ENCODE data around the gene SH2D7.
A peak's percentile ranks its signal among the peaks of the same experiment; 100 is the strongest.

Gene SH2D7

DNA sequence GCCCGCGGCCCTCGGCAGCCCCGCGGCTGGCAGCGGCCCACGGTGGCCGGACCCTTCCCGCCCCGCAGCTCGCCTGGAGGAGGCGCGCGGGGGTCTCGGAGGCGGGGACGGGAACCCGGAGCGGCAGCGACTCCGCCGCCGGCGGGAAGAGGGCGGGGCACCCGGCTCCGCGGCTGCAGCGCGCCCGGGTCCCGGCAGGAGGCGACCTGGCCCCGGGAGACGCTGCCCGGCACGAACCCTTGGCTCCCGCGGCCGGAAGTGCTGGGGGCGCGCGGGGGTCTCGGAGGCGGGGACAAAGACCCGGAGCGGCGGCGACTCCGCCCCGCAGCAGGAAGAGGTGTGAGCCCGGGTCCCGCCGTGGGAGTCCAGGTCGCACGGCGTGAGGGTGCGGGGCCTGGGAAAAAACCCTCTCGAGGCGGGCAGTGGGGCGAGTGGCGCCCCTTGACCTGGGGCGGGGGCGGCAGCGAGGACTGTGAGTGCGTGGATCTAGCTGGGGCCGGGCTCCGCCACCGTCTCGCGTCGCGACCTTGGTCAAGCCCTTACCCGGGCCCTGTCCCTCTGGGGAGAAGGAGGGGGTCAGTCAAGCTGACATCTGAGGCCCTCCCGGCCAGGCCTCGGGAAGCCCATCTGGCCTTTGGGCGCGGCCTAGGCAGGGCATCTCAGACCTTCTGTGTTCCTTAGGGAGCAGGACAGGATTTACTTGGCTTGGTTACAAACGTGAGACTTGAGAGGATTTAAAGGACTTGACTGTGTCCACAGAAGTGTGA is 39.1 kb downstream of the SH2D7 start, which contains the start of gene CIB2:
TSS of gene CIB2 (minus strand) at position 151 of the 767 bp plus-strand sequence. CDS start 230 bp downstream, outside the sequence.
- peak; percentile 95 for DNase-seq (ENCODE audit: extremely low spot score)
- ChIA-PET CTCF (interaction anchor here (0.6 to 2.3 kb wide), 11 partner anchors 8 to 111 kb away, joined by 3 to 10 read pairs (median 4); no protein-coding TSS in a partner anchor), POLR2A (interaction anchor here (1.3 to 2.5 kb wide), 3 partner anchors 17 to 41 kb away, joined by 3 to 24 read pairs (median 4); partner anchors contain the start of gene IDH3A)
- no peak for TF ChIP-seq ZNF384 (IDR thresholded peaks at IDR 0.05)
- peak; percentile 61; the same call in 1 of the 2 replicates for TF ChIP-seq L3MBTL2 (conservative IDR thresholded peaks at IDR 0.05)
- peak; percentile 56; the same call in 1 of the 2 replicates for TF ChIP-seq ELF4 (IDR thresholded peaks at IDR 0.05)
- no peak for TF ChIP-seq TARDBP (IDR thresholded peaks at IDR 0.05)
- peak; percentile 74 for TF ChIP-seq ARNT (IDR thresholded peaks at IDR 0.05)
- TF ChIP-seq FOXM1 (IDR thresholded peaks at IDR 0.05; ENCODE audit: borderline replicate concordance): peak; percentile 78
- no peak for TF ChIP-seq SUZ12 (IDR thresholded peaks at IDR 0.05)

GRCh38 chr15:78133801-78134200 is 41.4 kb downstream of the SH2D7 start:
- TF ChIP-seq ZNF384 (IDR thresholded peaks at IDR 0.05) (no peak), BHLHE40 (IDR thresholded peaks at IDR 0.05; ENCODE audit: borderline replicate concordance) (no peak), L3MBTL2 (conservative IDR thresholded peaks at IDR 0.05) (no peak), TARDBP (IDR thresholded peaks at IDR 0.05) (no peak), SUZ12 (IDR thresholded peaks at IDR 0.05) (no peak), SP1 (IDR thresholded peaks at IDR 0.05) (no peak), FOXA1 (IDR thresholded peaks at IDR 0.05) (no peak), PKNOX1 (IDR thresholded peaks at IDR 0.05) (no peak), ARNT (IDR thresholded peaks at IDR 0.05) (no peak), FOXM1 (IDR thresholded peaks at IDR 0.05; ENCODE audit: borderline replicate concordance) (no peak)
- CTCF ChIA-PET: no interaction called here
- DNase-seq (ENCODE audit: extremely low spot score): no peak
- POLR2A ChIA-PET: no interaction called here

- POLR2A ChIA-PET: interaction anchor here (5.9 kb wide), 1 partner anchor 10 kb away, joined by 40 read pairs; the partner anchor contains the start of gene IDH3A
- no peak for DNase-seq (ENCODE audit: extremely low spot score)
- TF ChIP-seq FOXA1 (IDR thresholded peaks at IDR 0.05): no peak
- no peak for TF ChIP-seq FOXK2 (IDR thresholded peaks at IDR 0.05)
- TF ChIP-seq PKNOX1 (IDR thresholded peaks at IDR 0.05): no peak
- no peak for TF ChIP-seq NFRKB (IDR thresholded peaks at IDR 0.05)
- no peak for TF ChIP-seq TARDBP (IDR thresholded peaks at IDR 0.05)
- CTCF ChIA-PET: interaction anchor here (0.9 to 1.0 kb wide), 2 partner anchors 9 to 56 kb away, joined by 3 to 4 read pairs; partner anchors contain the start of gene CIB2
Measured at GRCh38 chr15:78139578-78139977, 47.2 kb downstream of the SH2D7 start.

- peak; percentile 1 for DNase-seq (ENCODE audit: extremely low spot score)
- POLR2A ChIA-PET: interaction anchor here (5.9 kb wide), 1 partner anchor 9 kb away, joined by 40 read pairs; the partner anchor contains the start of gene IDH3A
- TF ChIP-seq PKNOX1 (IDR thresholded peaks at IDR 0.05) (no peak), SP1 (IDR thresholded peaks at IDR 0.05) (no peak), FOXA1 (IDR thresholded peaks at IDR 0.05) (no peak), ELF4 (IDR thresholded peaks at IDR 0.05) (no peak), SUZ12 (IDR thresholded peaks at IDR 0.05) (no peak), TARDBP (IDR thresholded peaks at IDR 0.05) (no peak), HDGF (IDR thresholded peaks at IDR 0.05; ENCODE audit: borderline replicate concordance) (no peak), ZNF384 (IDR thresholded peaks at IDR 0.05) (no peak), FOXM1 (IDR thresholded peaks at IDR 0.05; ENCODE audit: borderline replicate concordance) (no peak), ARNT (IDR thresholded peaks at IDR 0.05) (no peak), CTBP1 (IDR thresholded peaks at IDR 0.05; ENCODE audit: borderline replicate concordance) (no peak), BHLHE40 (IDR thresholded peaks at IDR 0.05; ENCODE audit: borderline replicate concordance) (no peak), LEF1 (IDR thresholded peaks at IDR 0.05; ENCODE audit: borderline replicate concordance) (no peak), NFRKB (IDR thresholded peaks at IDR 0.05) (no peak), L3MBTL2 (conservative IDR thresholded peaks at IDR 0.05) (no peak), FOXK2 (IDR thresholded peaks at IDR 0.05) (no peak)
- CTCF ChIA-PET: interaction anchor here (0.9 kb wide), 1 partner anchor 56 kb away, joined by 4 read pairs; no protein-coding TSS in a partner anchor
Measured at GRCh38 chr15:78140292-78140691, 47.9 kb downstream of the SH2D7 start.

DNA sequence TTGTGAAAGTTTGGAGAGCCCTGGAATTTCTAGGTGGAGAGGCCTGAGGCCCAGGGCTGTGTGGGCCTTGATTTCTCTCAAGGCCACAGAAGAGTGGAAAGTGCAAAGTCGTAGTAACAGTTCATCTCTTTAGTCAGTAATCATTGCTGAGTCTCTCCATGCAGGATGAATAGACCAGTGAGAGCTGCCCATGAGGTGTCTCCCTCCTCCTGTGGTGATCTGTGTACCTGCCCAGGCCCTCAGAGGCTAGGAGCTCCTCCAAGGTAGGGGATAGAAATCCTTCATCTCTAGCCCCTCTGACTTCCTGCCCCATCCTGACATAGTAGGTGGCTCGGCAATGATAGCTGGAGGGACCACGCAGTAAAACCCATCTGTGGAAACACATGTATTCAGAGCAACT is 50.0 kb downstream of the SH2D7 start:
- POLR2A ChIA-PET: no interaction called here
- DNase-seq (ENCODE audit: extremely low spot score): peak; percentile 7
- no peak for TF ChIP-seq FOXM1 (IDR thresholded peaks at IDR 0.05; ENCODE audit: borderline replicate concordance)
- TF ChIP-seq PKNOX1 (IDR thresholded peaks at IDR 0.05): no peak
- no peak for TF ChIP-seq HDGF (IDR thresholded peaks at IDR 0.05; ENCODE audit: borderline replicate concordance)
- no peak for TF ChIP-seq SP1 (IDR thresholded peaks at IDR 0.05)
- TF ChIP-seq BHLHE40 (IDR thresholded peaks at IDR 0.05; ENCODE audit: borderline replicate concordance): no peak
- no peak for TF ChIP-seq L3MBTL2 (conservative IDR thresholded peaks at IDR 0.05)
- no peak for TF ChIP-seq TARDBP (IDR thresholded peaks at IDR 0.05)
- no peak for TF ChIP-seq ZNF384 (IDR thresholded peaks at IDR 0.05)
- TF ChIP-seq ELF4 (IDR thresholded peaks at IDR 0.05): no peak
- TF ChIP-seq FOXA1 (IDR thresholded peaks at IDR 0.05): no peak
- no peak for TF ChIP-seq FOXK2 (IDR thresholded peaks at IDR 0.05)
- no peak for TF ChIP-seq NFRKB (IDR thresholded peaks at IDR 0.05)
- TF ChIP-seq CTBP1 (IDR thresholded peaks at IDR 0.05; ENCODE audit: borderline replicate concordance): no peak
- no peak for TF ChIP-seq LEF1 (IDR thresholded peaks at IDR 0.05; ENCODE audit: borderline replicate concordance)
- no peak for TF ChIP-seq ARNT (IDR thresholded peaks at IDR 0.05)
- no peak for TF ChIP-seq SUZ12 (IDR thresholded peaks at IDR 0.05)
- CTCF ChIA-PET: interaction anchor here (0.6 to 1.6 kb wide), 2 partner anchors 10 to 84 kb away, joined by 3 read pairs; no protein-coding TSS in a partner anchor
